T-helper 9 cell (primary cell): Measurements from ENCODE around the gene KLK12.

ENCODE experiments used
- DNase-seq: peaks from one replicate; pipeline ENCODE4 v3.0.0-alpha.2; 2020

Gene KLK12

DNA sequence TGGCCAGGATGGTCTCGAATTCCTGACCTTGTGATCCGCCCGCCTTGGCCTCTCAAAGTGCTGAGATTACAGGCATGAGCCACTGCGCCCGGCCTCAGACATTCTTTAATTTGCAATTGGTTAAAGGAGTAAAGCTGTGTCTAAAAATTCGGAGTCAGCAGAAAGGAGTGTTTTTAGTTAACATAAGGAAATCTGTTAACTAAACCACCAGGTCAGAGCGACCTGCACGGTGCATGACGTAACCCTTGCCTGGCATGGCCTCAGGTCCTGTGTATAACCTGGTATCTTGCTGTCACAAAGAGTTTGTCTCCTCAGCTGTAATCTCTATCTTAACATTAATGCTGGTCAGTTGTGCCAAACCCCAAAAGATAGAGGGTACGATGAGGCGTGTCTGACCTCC is 9.5 kb upstream of the KLK12 start:
- DNase-seq: no peak

- no peak for DNase-seq
Observed at GRCh38 chr19:51043497-51043896, 8.7 kb upstream of the KLK12 start.

GRCh38 chr19:51040151-51040550 is 5.3 kb upstream of the KLK12 start:
- DNase-seq: no peak

GRCh38 chr19:51036519-51036918 is 1.7 kb upstream of the KLK12 start:
- no peak for DNase-seq

DNA sequence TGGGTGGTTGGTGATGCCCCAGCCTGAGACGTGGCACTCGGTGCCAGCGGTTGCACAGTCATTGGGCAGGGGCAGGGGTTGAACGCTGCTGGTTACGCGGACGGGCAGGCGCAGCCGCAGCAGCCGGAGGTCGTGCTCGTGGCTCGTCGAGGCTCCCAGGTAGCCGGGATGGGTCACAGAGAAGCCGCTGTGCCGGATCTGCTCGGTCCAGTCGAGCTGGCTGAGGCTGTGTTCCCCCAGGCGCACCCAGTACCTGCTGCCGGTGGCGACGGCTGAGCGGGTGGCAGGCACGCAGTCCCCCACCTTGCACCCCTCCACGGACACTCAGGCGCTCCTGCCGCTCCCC is 2.9 kb downstream of the KLK12 start:
- no peak for DNase-seq

GRCh38 chr19:51031220-51031879 is 3.5 kb downstream of the KLK12 start:
- no peak for DNase-seq

DNA sequence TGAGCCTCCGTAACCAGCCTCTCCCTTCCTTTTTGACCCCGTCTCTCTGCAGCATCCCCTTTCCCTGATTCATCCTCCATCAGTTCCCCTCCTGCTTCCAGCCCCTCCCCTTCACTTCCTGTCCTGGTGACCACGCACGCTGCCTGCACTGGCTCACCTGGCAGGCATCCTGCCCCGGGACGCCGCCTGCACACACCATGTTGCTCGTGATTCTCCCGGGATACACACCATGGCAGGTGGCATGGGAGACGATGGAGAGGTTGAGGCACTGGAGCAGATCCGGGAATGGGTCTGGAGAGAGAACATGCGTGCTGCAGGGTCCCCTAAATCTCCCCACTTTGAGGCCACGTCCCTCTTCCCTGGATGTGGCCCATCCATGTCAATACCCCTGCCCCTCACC is 4.2 kb downstream of the KLK12 start:
- no peak for DNase-seq

GRCh38 chr19:51029718-51030117 is 5.1 kb downstream of the KLK12 start:
- no peak for DNase-seq

GRCh38 chr19:51027873-51028272 is 6.9 kb downstream of the KLK12 start:
- DNase-seq: no peak

GRCh38 chr19:51027126-51027806 is 7.5 kb downstream of the KLK12 start:
- DNase-seq: no peak

DNA sequence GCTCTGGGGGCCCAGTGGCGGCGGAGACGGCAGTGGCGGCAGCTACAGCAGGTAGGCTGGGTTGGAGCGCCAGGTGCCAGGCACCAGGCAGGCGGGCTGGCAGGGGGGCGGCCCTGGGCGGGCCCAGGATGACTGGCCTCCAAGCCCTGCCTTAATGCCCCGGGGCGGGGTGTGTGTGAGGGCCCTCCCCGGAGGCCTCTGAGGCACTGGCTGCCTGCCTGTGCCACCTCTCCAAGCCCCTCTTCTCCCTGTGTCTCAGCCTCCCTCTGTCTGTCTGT is 8.3 kb downstream of the KLK12 start, which contains the start of gene KLK11:
Gene KLK11 (minus strand): TSS at position 63 of the 278 bp plus-strand sequence. CDS start 985 bp downstream, outside the sequence.
- no peak for DNase-seq

DNA sequence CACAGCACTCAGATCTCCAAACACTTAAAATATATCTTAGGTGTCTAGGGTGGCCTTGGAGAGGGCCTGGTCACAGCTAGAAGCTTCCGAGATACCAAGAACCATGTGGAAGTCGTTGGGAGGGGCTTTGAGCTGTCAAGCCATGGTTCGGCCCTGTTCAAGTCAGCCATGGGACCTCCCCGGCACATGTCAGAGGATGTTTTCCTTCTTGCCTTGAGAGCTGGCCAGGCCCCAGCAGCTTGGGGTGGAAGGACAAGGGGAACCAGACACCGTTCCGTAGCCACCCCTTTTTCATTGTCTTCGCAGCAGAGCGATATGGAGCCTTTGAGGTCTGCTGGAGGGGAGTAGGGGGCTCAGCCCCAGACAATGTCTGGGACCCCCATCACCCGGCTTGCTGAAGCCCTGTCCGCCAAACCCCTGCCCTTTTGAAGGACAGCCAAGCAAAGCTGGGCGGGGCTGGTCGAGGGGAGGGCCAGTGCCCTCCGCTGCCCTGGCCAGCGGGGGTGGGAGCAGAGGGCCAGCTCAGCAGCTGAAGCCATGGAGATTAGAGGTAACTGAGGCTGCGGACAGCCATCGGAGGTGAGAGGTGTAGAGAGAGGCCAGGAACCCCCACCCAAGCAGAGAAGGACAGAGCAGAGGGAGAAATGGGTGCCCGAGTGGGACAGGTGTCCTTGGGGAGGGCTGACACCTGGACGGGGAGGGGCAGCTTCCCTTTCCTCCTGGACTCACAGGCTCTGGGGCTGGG is 8.8 kb downstream of the KLK12 start:
- DNase-seq: no peak

DNA sequence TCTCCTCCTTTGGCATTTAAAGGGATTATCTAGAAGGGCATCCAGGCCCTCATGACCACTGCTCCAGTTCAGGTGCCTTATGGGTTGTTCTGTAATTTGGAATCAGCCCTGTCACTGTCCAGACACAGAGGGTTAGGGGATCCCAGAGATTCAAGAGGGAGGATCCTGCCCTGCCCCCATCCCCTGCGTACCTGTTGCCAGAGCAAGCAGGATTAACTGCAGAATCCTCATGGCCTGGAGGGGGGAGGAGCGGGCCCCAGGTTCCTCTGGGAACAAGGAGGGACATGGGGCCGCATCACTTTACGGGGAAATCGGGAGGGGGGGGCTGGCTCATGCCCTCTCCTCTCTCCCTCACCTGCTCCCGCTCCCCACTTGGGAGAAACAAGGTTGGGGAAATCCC is 9.4 kb downstream of the KLK12 start:
- no peak for DNase-seq

GRCh38 chr19:51024924-51025323 is 9.9 kb downstream of the KLK12 start:
- no peak for DNase-seq

GRCh38 chr19:51023946-51024345 is 10.9 kb downstream of the KLK12 start:
- DNase-seq: no peak

DNA sequence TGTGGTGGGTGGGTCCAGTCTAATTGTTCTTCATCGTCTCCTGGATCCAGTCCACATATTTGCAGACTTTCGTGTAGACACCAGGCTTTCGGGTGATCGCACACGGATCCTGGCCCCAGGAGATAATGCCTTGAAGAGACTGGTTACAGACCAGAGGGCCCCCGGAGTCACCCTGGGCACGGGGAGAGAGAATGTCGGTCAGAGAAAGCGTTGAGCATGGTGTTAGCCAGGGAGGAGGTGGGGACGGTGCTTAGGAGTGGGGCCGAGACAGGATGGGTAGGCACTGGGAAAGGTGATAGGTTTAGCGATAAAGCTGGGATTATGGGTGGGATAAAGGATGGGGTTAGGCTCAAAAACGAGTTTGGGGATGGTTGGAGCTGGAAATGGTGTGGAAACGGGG is 12.3 kb downstream of the KLK12 start:
- no peak for DNase-seq

DNA sequence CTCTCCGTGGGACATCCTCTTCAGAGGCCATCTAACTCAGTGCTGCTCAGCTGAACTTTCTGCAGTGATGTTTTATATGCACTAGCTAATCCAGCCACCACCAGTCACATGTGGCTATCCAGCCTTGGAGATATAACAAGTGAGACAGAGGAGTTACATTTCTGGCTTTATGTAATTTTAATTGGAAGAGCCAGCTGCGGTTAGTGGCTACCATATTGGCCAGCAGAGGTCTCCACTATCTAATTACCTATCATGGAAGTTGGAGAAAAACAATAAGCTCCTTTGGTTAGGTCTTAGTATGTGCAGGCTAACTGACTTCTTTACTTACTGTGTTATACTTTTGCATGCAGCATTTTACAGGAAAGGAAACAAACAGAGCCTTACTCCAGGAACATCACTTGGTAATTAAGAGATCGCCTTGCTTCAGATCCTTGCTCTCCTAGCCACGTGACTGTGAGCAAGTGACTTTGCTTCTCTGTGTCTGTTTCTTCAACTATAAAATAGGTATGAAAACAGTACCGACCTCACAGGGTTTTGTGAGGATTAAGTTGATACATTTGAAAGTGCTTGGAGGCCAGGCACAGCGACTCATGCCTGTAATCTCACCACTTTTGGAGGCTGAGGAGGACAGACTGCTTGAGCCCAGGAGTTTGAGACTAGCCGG is 13.7 kb downstream of the KLK12 start:
- DNase-seq: no peak

DNA sequence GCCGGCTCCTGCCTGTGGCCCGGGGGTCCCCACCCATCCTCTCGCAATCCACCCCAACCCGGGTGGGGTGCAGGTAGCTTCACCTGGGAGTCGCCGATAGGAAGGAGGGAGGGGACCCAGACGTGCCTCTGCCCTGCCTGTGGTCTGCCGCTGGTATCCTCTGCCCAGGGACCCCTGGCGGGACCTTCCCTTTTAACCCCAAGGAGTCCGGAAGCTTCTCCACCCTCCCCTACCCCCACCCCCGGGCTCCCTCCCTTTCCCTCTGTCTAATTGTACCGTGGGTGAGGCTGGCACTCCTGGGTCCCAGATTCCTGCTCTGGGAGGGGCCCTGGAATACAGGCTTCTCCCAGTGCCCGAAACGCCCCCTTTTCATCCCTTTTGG is 15.3 kb downstream of the KLK12 start, which contains the start of gene KLK10:
Gene KLK10 (minus strand): TSS at position 166 of the 382 bp plus-strand sequence. CDS start 579 bp downstream, outside the sequence.
- no peak for DNase-seq

GRCh38 chr19:51018745-51019543 is 15.9 kb downstream of the KLK12 start:
- no peak for DNase-seq

- DNase-seq: peak; percentile 23
Observed at GRCh38 chr19:51016798-51017683, 17.8 kb downstream of the KLK12 start.

- no peak for DNase-seq
Observed at GRCh38 chr19:51015691-51016267, 19.0 kb downstream of the KLK12 start.
